IPS-15b (cell line): ENCODE measurements around the gene NKX2-4.
"Not testable (repeated sequence)": the region's sequence is repeated elsewhere in the genome, so short reads cannot be mapped to it uniquely, and the experiment has no call there.

Experiments
- H3K27me3 ChIP-seq: one replicate; pipeline ENCODE4 v1.6.1; 2013; ENCODE audit warnings: low read length; ENCODE audit not compliant: control insufficient read depth, insufficient read depth
- H3K36me3 ChIP-seq: one replicate; pipeline ENCODE4 v1.6.1; 2013; ENCODE audit warnings: low read length; ENCODE audit not compliant: control insufficient read depth, insufficient read depth
- H3K4me1 ChIP-seq: one replicate; pipeline ENCODE4 v1.6.1; 2013; ENCODE audit warnings: mild to moderate bottlenecking, low read length; ENCODE audit not compliant: control insufficient read depth, insufficient read depth
- H3K4me3 ChIP-seq: one replicate; pipeline ENCODE4 v1.5.1; 2013; ENCODE audit warnings: low read depth, low read length
- H3K9ac ChIP-seq: one replicate; pipeline ENCODE4 v1.6.1; 2013; ENCODE audit warnings: low read depth, mild to moderate bottlenecking, low read length
- H3K9me3 ChIP-seq: one replicate; pipeline ENCODE4 v1.6.1; 2013; ENCODE audit warnings: mild to moderate bottlenecking, low read length; ENCODE audit not compliant: control insufficient read depth, insufficient read depth

Gene NKX2-4

DNA sequence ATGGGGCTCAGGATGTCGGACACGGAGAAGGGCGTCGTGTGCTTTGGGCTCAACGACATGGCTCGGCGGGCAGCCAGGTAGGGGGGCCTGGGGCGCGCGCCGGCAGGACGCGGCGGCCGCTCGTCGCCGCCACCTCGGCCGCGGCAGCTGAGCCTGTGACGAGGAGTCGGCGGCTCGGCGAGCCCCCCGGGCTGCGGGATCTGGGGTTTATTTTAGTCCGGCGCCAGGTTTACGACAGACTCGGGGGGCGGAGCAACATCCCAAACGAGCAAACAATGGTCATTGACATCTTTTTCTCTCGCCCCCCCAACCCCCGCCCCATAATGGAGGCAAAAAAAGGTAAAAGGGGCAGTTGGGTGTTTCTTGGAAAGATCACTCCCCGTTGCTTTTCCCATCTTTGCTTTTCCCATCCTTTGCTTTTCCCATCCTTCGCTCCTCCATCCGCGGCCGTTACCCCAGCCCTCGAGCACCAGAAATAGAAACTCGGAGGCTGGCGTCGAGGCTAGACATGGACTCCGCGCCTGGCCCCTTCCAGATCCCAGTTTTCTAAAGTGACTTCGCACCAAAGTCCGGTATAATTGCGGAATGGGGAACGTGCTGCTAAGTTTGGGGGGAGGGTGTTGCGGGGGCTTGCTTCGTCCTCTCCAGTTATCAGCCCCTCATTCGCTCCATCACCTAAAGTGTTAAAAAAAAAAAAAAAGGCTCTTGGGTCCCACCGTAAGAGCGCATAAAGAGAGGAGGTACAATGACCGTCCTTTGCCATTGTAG is at the start of gene NKX2-4:
TSS of gene NKX2-4 (minus strand) at position 186 of the 768 bp plus-strand sequence. CDS start at position 59, 127 bp downstream.
- peaks cover 89% of the 10 kb centered on the region for H3K27me3 ChIP-seq
- H3K9me3 ChIP-seq = no peaks in the 10 kb centered on the region
- H3K4me3 ChIP-seq = peak within 1 kb of the TSS; percentile 39
- no peaks in the 10 kb centered on the region for H3K4me1 ChIP-seq
- H3K36me3 ChIP-seq = no peaks in the 10 kb centered on the region
- no peak within 1 kb of the TSS for H3K9ac ChIP-seq

- H3K27me3 ChIP-seq = no peaks in the 10 kb centered on the region
- no peak overlapping the region for H3K9ac ChIP-seq
- no peak overlapping the region for H3K4me3 ChIP-seq
- no peaks in the 10 kb centered on the region for H3K9me3 ChIP-seq
- H3K36me3 ChIP-seq = no peaks in the 10 kb centered on the region
- no peaks in the 10 kb centered on the region for H3K4me1 ChIP-seq
These were observed 40.5 kb upstream of the NKX2-4 start for GRCh38 chr20:21437816-21438215.

DNA sequence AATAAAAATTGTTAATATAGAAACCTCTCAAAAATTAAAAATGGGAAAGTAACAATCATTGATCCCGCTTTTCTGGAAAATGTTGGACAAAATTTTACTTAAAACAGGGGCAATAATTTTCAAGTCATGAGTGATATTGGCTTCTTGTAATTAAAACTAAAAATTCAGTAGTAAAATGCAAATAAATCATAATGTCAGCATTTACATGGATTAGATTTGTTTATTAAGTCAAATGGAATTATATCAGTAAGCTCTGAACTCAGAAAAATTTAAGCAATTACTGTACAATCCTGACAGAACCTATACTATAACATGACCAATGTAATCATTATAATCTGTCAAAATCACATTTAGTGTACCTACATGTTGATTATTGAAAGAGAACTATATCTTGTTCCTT is 39.9 kb upstream of the NKX2-4 start:
- H3K4me3 ChIP-seq = no peak overlapping the region
- H3K9ac ChIP-seq = no peak overlapping the region
- no peaks in the 10 kb centered on the region for H3K9me3 ChIP-seq
- H3K36me3 ChIP-seq = no peaks in the 10 kb centered on the region
- no peaks in the 10 kb centered on the region for H3K4me1 ChIP-seq
- H3K27me3 ChIP-seq = no peaks in the 10 kb centered on the region

DNA sequence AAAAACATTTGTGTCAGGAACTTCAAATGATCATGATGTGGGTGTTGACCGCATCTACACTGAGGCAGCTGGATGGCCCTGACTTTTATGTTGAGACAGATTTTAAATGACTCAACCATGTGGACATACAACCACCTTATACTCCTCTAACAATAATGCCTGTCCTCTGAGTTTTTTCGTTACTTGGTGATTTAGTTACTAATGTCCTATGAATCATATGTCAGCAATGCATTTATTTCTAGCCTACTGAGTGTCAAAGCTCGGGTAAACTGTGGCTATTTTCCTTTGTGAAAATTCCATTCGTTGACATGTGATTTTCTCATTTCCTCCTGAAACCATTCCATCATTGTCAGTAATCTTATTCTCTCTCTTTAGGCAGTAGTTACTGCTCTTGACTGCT is 38.9 kb upstream of the NKX2-4 start:
- Histone ChIP-seq H3K4me3 (no peak overlapping the region), H3K27me3 (no peaks in the 10 kb centered on the region), H3K36me3 (no peaks in the 10 kb centered on the region), H3K4me1 (no peaks in the 10 kb centered on the region), H3K9me3 (no peaks in the 10 kb centered on the region), H3K9ac (no peak overlapping the region)

DNA sequence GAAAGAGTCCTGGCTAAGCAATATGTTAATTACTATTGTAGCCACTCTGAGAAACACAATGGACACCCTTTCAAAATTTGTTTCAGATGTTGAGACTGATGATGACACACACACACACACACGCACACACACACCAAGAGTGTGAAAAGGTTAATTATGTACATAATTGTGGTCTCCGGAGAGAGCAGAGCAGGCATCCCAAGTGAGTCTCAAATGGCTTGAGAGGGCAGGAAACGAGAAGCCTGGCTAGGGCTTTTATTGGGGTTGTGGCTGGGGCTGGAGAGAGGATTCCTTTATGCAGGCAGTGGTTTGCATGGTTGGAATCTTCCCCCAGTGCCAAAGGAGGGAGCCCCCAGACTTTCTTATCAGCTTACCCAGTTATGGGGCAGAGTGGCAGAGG is 38.2 kb upstream of the NKX2-4 start:
- Histone ChIP-seq H3K4me3 (no peak overlapping the region), H3K36me3 (no peaks in the 10 kb centered on the region), H3K9me3 (no peaks in the 10 kb centered on the region), H3K27me3 (no peaks in the 10 kb centered on the region), H3K4me1 (no peaks in the 10 kb centered on the region), H3K9ac (no peak overlapping the region)

DNA sequence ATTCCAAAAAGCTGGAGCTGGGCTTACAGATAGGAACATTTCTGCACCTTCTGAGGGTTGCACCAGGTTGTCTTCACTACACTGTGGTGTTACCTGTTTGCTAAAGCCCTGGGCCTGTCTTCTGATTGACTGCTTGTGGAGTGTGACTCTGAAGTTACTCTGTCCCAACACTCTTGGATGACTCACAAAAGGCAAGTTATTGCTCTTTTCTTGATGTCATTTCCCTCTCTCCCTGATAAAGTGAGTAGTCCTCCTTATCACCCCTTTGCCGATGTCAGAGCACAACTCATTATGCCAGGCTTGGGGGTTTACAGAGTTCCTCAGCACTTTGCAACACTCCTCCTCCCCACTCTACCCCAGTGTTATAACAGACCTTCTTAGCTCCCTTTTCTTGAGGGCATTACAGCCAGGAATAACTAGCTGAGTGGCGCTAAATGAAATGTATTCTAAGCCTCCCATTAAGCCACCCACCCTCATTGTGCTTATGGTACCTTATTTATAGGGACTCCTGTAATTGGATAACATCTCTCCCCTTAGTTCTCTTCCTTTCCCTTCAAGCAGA is 36.1 kb upstream of the NKX2-4 start:
- H3K4me1 ChIP-seq = no peaks in the 10 kb centered on the region
- no peaks in the 10 kb centered on the region for H3K9me3 ChIP-seq
- H3K9ac ChIP-seq = no peak overlapping the region
- H3K4me3 ChIP-seq = no peak overlapping the region
- H3K27me3 ChIP-seq = no peaks in the 10 kb centered on the region
- no peaks in the 10 kb centered on the region for H3K36me3 ChIP-seq

- Histone ChIP-seq H3K27me3 (no peaks in the 10 kb centered on the region), H3K36me3 (no peaks in the 10 kb centered on the region), H3K9ac (no peak overlapping the region), H3K4me3 (no peak overlapping the region), H3K4me1 (no peaks in the 10 kb centered on the region), H3K9me3 (no peaks in the 10 kb centered on the region)
These were observed 35.6 kb upstream of the NKX2-4 start for GRCh38 chr20:21432911-21433310.

- H3K4me1 ChIP-seq = no peaks in the 10 kb centered on the region
- H3K9ac ChIP-seq = no peak overlapping the region
- H3K27me3 ChIP-seq = no peaks in the 10 kb centered on the region
- H3K36me3 ChIP-seq = no peaks in the 10 kb centered on the region
- no peaks in the 10 kb centered on the region for H3K9me3 ChIP-seq
- H3K4me3 ChIP-seq = no peak overlapping the region
These were observed 32.7 kb upstream of the NKX2-4 start for GRCh38 chr20:21430020-21430419.

GRCh38 chr20:21424846-21425245 is 27.5 kb upstream of the NKX2-4 start:
- H3K4me1 ChIP-seq = no peaks in the 10 kb centered on the region
- no peak overlapping the region for H3K4me3 ChIP-seq
- H3K27me3 ChIP-seq = no peaks in the 10 kb centered on the region
- no peaks in the 10 kb centered on the region for H3K36me3 ChIP-seq
- H3K9me3 ChIP-seq = no peaks in the 10 kb centered on the region
- H3K9ac ChIP-seq = no peak overlapping the region

DNA sequence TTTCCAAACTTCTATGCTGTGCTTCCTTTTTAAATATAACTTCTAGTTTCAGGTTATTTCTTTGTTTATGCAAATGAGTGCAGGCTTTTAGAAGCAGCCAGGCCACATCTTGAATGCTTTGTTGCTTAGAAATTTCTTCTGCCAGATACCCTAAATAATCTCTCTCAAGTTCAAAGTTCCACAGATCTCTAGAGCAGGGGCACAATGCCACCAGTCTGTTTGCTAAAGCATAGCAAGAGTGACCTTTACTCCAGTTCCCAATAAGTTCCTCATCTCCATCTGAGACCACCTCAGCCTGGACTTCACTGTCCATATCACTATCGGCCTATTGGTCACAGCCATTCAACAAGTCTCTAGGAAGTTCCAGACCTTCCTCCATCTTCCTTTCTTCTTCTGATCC is 26.4 kb upstream of the NKX2-4 start:
- not testable (repeated sequence) for H3K4me3 ChIP-seq, H3K27me3 ChIP-seq, H3K4me1 ChIP-seq, H3K9me3 ChIP-seq, H3K9ac ChIP-seq, H3K36me3 ChIP-seq

- Histone ChIP-seq H3K36me3 (no peaks in the 10 kb centered on the region), H3K4me1 (no peaks in the 10 kb centered on the region), H3K27me3 (no peaks in the 10 kb centered on the region), H3K4me3 (no peak overlapping the region), H3K9me3 (no peaks in the 10 kb centered on the region), H3K9ac (no peak overlapping the region)
These were observed 24.4 kb upstream of the NKX2-4 start for GRCh38 chr20:21421601-21422236.

DNA sequence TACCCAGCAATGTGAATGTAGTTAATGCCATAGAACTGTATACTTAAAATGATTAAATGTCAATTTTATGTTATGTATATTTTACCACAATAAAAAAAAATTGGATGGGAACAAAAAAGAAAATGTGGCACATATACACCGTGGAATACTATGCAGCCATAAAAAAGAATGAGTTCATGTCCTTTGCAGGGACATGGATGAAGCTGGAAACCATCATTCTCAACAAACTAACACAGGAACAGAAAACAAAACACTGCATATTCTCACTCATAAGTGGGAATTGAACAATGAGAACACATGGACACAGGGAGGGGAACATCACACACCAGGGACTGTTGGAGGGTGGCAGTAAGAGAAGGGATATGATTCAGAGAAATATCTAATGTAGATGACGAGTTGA is 21.8 kb upstream of the NKX2-4 start:
- H3K4me1 ChIP-seq = not testable (repeated sequence)

More for the DNA sequence above, 21.8 kb upstream of the NKX2-4 start:
- not testable (repeated sequence) for H3K9ac ChIP-seq, H3K4me3 ChIP-seq, H3K9me3 ChIP-seq, H3K27me3 ChIP-seq, H3K36me3 ChIP-seq
